GM23338 (cell line): ENCODE measurements around the gene NFATC1. TPM values are rescaled to one million over a fixed set of nuclear protein-coding genes. Genes with fewer than 3 reads are reported as not detected.

Experiments used
- ATAC-seq: fragments of 200-7000 bp; cut with Tn5 transposase; 3 replicates; pipeline ENCODE4 v1.9.1; 2020
- DNase-seq: peaks from one replicate; pipeline ENCODE4 v3.0.0-alpha.2; 2015; ENCODE audit warnings: low spot score
- H2AFZ ChIP-seq: fragments of 200-600 bp; sonication (generic); 2 replicates; pipeline ENCODE4 v1.8.0; 2016; ENCODE audit warnings: antibody characterized with exemption, mild to moderate bottlenecking, moderate library complexity
- H3F3A ChIP-seq: fragments of 200-600 bp; sonication (generic); replicated peaks from 2 replicates; pipeline ENCODE4 v1.8.0; 2017; ENCODE audit warnings: antibody characterized with exemption, mixed run types, low read depth
- H3K27ac ChIP-seq: fragments of 200-600 bp; sonication (generic); 2 replicates; pipeline ENCODE4 v1.6.1; 2016; ENCODE audit warnings: low read depth
- H3K27me3 ChIP-seq: fragments of 200-600 bp; sonication (generic); 2 replicates; pipeline ENCODE4 v1.8.0; 2016; ENCODE audit warnings: mild to moderate bottlenecking, mixed run types, moderate library complexity; ENCODE audit not compliant: insufficient read depth
- H3K36me3 ChIP-seq: fragments of 200-600 bp; sonication (generic); 2 replicates; pipeline ENCODE4 v1.8.0; 2016; ENCODE audit warnings: mild to moderate bottlenecking; ENCODE audit not compliant: insufficient read depth
- H3K4me1 ChIP-seq: fragments of 200-600 bp; sonication (generic); 2 replicates; pipeline ENCODE4 v1.8.0; 2016; ENCODE audit warnings: mild to moderate bottlenecking, moderate library complexity; ENCODE audit not compliant: insufficient read depth
- H3K4me2 ChIP-seq: fragments of 200-600 bp; sonication (generic); 2 replicates; pipeline ENCODE4 v1.7.1; 2017; ENCODE audit warnings: mixed run types
- H3K4me3 ChIP-seq: fragments of 200-600 bp; sonication (generic); 2 replicates; pipeline ENCODE4 v1.6.1; 2016; ENCODE audit warnings: mixed run types
- H3K79me2 ChIP-seq: fragments of 200-600 bp; sonication (generic); replicated peaks from 2 replicates; pipeline ENCODE4 v1.8.0; 2017; ENCODE audit warnings: mild to moderate bottlenecking; ENCODE audit not compliant: insufficient read depth
- H3K9me2 ChIP-seq: fragments of 200-600 bp; sonication (generic); 2 replicates; pipeline ENCODE4 v1.8.0; 2017; ENCODE audit not compliant: insufficient read depth
- H4K20me1 ChIP-seq: fragments of 200-600 bp; sonication (generic); replicated peaks from 2 replicates; pipeline ENCODE4 v1.8.0; 2017; ENCODE audit warnings: mild to moderate bottlenecking; ENCODE audit not compliant: insufficient read depth
- H3K27ac Mint-ChIP-seq: 2 replicates; pipeline ENCODE4 v1.8.0; 2020; ENCODE audit warnings: inconsistent platforms, mild to moderate bottlenecking, moderate library complexity, mixed read lengths
- H3K27me3 Mint-ChIP-seq: 3 replicates; pipeline ENCODE4 v1.8.0; 2022; ENCODE audit warnings: low read depth, mild to moderate bottlenecking, moderate library complexity, mixed read lengths, inconsistent platforms; ENCODE audit not compliant: insufficient read depth, poor library complexity
- H3K36me3 Mint-ChIP-seq: 3 replicates; pipeline ENCODE4 v1.8.0; 2021; ENCODE audit warnings: low read depth, mild to moderate bottlenecking, inconsistent platforms, moderate library complexity, mixed read lengths
- H3K4me1 Mint-ChIP-seq: 3 replicates; pipeline ENCODE4 v1.8.0; 2020; ENCODE audit warnings: mild to moderate bottlenecking, inconsistent platforms, mixed read lengths
- H3K4me3 Mint-ChIP-seq: 3 replicates; pipeline ENCODE4 v1.8.0; 2021; ENCODE audit warnings: moderate library complexity, mild to moderate bottlenecking, inconsistent platforms, mixed read lengths
- H3K9me3 Mint-ChIP-seq: 3 replicates; pipeline ENCODE4 v1.8.0; 2020; ENCODE audit warnings: moderate library complexity, mild to moderate bottlenecking, inconsistent platforms, mixed read lengths
- CTCF ChIP-seq, 2 experiments: fragments of 200-600 bp in 1 of 2; sonication (generic) in 1 of 2; conservative IDR thresholded peaks; 2 replicates each; pipeline versions ENCODE4 v1.5.1 to v1.6.1; 2016 to 2017; ENCODE audit warnings: antibody characterized with exemption in 2 of 2, low read depth in 2 of 2, mild to moderate bottlenecking in 2 of 2, moderate library complexity in 1 of 2
- ETS1 ChIP-seq: IDR thresholded peaks from 2 replicates; pipeline ENCODE4 v1.6.1; 2016; ENCODE audit warnings: antibody characterized with exemption
- EZH2phosphoT487 ChIP-seq: fragments of 200-600 bp; sonication (generic); IDR thresholded peaks from one replicate; pipeline ENCODE4 v1.8.1; 2018; ENCODE audit warnings: antibody characterized with exemption; ENCODE audit not compliant: unreplicated experiment
- NANOG ChIP-seq: IDR thresholded peaks from 2 replicates; pipeline ENCODE4 v1.6.1; 2016; ENCODE audit warnings: antibody characterized with exemption, borderline replicate concordance
- POLR2AphosphoS5 ChIP-seq: IDR thresholded peaks from 2 replicates; pipeline ENCODE4 v1.6.1; 2016; ENCODE audit warnings: antibody characterized with exemption, low read depth
- STAT1 ChIP-seq: IDR thresholded peaks from one replicate; pipeline ENCODE4 v1.6.1; 2016; ENCODE audit warnings: antibody characterized with exemption; ENCODE audit not compliant: unreplicated experiment
- ZNF114 ChIP-seq: fragments of 250-450 bp; sonication (Bioruptor Pico); IDR thresholded peaks from 2 replicates; pipeline ENCODE4 v1.5.0; 2020; ENCODE audit warnings: mild to moderate bottlenecking, moderate library complexity
- ZNF331 ChIP-seq: fragments of 250-450 bp; sonication (Bioruptor Pico); IDR thresholded peaks from 2 replicates; pipeline ENCODE4 v1.5.0; 2020; ENCODE audit warnings: low read depth, mild to moderate bottlenecking, moderate library complexity
- polyA plus RNA-seq: library from polyadenylated mRNA; unstranded; fragments of >200 nt; fragmentation: Nextera tagmentation; extraction: Ambion mirVana; gene quantifications from 2 replicates; pipeline ENCODE4 v1.2.1, GENCODE V29; 2016
- total RNA-seq: library from RNA; depleted of rRNA; stranded (reverse); fragments of >200 nt; shearing (Covaris generic); gene quantifications from 2 replicates; pipeline ENCODE4 v1.2.3, GENCODE V29; 2014
- TF ChIP-seq, protein P1 (sequence below): IDR thresholded peaks from one replicate; pipeline ENCODE4 v1.6.1; 2018; ENCODE audit warnings: antibody characterized with exemption; ENCODE audit not compliant: unreplicated experiment

Gene NFATC1
- total and polyA plus RNA-seq, 2 experiments from 2014 or later: 3.9 to 6.4 TPM

DNA sequence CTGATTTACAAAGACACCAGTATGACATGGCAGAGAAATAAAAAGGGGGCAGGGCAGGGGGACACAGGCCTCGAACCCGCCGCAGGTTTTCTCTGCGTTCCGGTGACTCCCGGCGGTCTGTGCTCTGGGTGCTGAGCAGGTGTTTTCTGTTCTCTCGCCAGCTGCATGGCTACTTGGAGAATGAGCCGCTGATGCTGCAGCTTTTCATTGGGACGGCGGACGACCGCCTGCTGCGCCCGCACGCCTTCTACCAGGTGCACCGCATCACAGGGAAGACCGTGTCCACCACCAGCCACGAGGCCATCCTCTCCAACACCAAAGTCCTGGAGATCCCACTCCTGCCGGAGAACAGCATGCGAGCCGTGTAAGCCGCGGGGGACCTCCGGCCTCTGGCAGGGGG is 52.9 kb downstream of the NFATC1 start (continued):
- TF ChIP-seq, protein P1, sequence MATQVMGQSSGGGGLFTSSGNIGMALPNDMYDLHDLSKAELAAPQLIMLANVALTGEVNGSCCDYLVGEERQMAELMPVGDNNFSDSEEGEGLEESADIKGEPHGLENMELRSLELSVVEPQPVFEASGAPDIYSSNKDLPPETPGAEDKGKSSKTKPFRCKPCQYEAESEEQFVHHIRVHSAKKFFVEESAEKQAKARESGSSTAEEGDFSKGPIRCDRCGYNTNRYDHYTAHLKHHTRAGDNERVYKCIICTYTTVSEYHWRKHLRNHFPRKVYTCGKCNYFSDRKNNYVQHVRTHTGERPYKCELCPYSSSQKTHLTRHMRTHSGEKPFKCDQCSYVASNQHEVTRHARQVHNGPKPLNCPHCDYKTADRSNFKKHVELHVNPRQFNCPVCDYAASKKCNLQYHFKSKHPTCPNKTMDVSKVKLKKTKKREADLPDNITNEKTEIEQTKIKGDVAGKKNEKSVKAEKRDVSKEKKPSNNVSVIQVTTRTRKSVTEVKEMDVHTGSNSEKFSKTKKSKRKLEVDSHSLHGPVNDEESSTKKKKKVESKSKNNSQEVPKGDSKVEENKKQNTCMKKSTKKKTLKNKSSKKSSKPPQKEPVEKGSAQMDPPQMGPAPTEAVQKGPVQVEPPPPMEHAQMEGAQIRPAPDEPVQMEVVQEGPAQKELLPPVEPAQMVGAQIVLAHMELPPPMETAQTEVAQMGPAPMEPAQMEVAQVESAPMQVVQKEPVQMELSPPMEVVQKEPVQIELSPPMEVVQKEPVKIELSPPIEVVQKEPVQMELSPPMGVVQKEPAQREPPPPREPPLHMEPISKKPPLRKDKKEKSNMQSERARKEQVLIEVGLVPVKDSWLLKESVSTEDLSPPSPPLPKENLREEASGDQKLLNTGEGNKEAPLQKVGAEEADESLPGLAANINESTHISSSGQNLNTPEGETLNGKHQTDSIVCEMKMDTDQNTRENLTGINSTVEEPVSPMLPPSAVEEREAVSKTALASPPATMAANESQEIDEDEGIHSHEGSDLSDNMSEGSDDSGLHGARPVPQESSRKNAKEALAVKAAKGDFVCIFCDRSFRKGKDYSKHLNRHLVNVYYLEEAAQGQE: no peak
- TF ChIP-seq EZH2phosphoT487 (no peak), CTCF (conservative IDR thresholded peaks at IDR 0.05; ENCODE audit: low read depth in 2 of 2) (no peak)

GRCh38 chr18:79449551-79450288 is 54.0 kb downstream of the NFATC1 start:
- Histone ChIP-seq H3K27ac (no peak overlapping the region), H3K9me2 (no peaks in the 10 kb centered on the region), H3K27me3 (no peaks in the 10 kb centered on the region), H3K4me1 (no peaks in the 10 kb centered on the region), H3K4me2 (no peak overlapping the region), H3K36me3 (no peaks in the 10 kb centered on the region), H3K4me3 (no peak overlapping the region), H2AFZ (no peak overlapping the region), H4K20me1 (no peaks in the 10 kb centered on the region), H3F3A (no peaks in the 10 kb centered on the region), H3K79me2 (no peaks in the 10 kb centered on the region)
- Mint-ChIP-seq H3K9me3 (no peaks in the 10 kb centered on the region), H3K27ac (no peak overlapping the region), H3K27me3 (peaks cover 11% of the 10 kb centered on the region), H3K4me1 (peaks cover 12% of the 10 kb centered on the region), H3K4me3 (no peak overlapping the region), H3K36me3 (no peaks in the 10 kb centered on the region)
- ATAC-seq: no peak
- DNase-seq: no peak
- TF ChIP-seq ZNF114 (CRISPR knock-in tag) (no peak), POLR2AphosphoS5 (no peak), ETS1 (no peak), ZNF331 (CRISPR knock-in tag) (no peak), STAT1 (no peak), NANOG (no peak)
- TF ChIP-seq, protein P1: no peak
